HG03469 (cell line): ENCODE measurements around the gene ALK.

ENCODE experiments used
- ATAC-seq: cut with Tn5 transposase; IDR thresholded peaks from one replicate; pipeline ENCODE4 v1.9.1; 2021; ENCODE audit warnings: mild to moderate bottlenecking, moderate library complexity, moderate number of reproducible peaks; ENCODE audit not compliant: unreplicated experiment

ALK gene

GRCh38 chr2:29239209-29239960, 682.0 kb downstream of the ALK start:
- ATAC-seq: no peak

GRCh38 chr2:29238497-29238896, 682.9 kb downstream of the ALK start:
- ATAC-seq: no peak

GRCh38 chr2:29236074-29236473, 685.3 kb downstream of the ALK start:
- ATAC-seq: no peak

GRCh38 chr2:29235411-29235810, 686.0 kb downstream of the ALK start:
- no peak for ATAC-seq

- no peak for ATAC-seq
Measured at GRCh38 chr2:29233428-29233827, 688.0 kb downstream of the ALK start.

GRCh38 chr2:29232041-29232440, 689.3 kb downstream of the ALK start:
- no peak for ATAC-seq

- no peak for ATAC-seq
Measured at GRCh38 chr2:29229640-29230039, 691.7 kb downstream of the ALK start.

GRCh38 chr2:29228947-29229346, 692.4 kb downstream of the ALK start:
- ATAC-seq: no peak

GRCh38 chr2:29227935-29228675, 693.3 kb downstream of the ALK start:
- no peak for ATAC-seq

GRCh38 chr2:29226808-29227207, 694.6 kb downstream of the ALK start:
- ATAC-seq: no peak

GRCh38 chr2:29226375-29226774, 695.0 kb downstream of the ALK start:
- no peak for ATAC-seq

- ATAC-seq: no peak
Measured at GRCh38 chr2:29225814-29226213, 695.6 kb downstream of the ALK start.

GRCh38 chr2:29224693-29225551, 696.5 kb downstream of the ALK start:
- no peak for ATAC-seq

- no peak for ATAC-seq
Measured at GRCh38 chr2:29223851-29224692, 697.3 kb downstream of the ALK start.

- ATAC-seq: no peak
Measured at GRCh38 chr2:29223257-29223656, 698.1 kb downstream of the ALK start.

GRCh38 chr2:29222381-29223179, 698.8 kb downstream of the ALK start:
- no peak for ATAC-seq

GRCh38 chr2:29220506-29221270, 700.7 kb downstream of the ALK start:
- ATAC-seq: no peak

- ATAC-seq: no peak
Measured at GRCh38 chr2:29219374-29219773, 702.0 kb downstream of the ALK start.

GRCh38 chr2:29218550-29219125, 702.7 kb downstream of the ALK start:
- no peak for ATAC-seq
